ENCODE results near the gene C2orf49. TPM values are rescaled to one million over a fixed set of nuclear protein-coding genes. Genes with fewer than 3 reads are reported as not detected.

The C2orf49 gene
- total and polyA plus RNA-seq, 9 of the 15 experiments (the other 6 are each of a cell fraction or from before 2014, with no cell fraction given): 17.9 to 38.2 (median 25.6) TPM

- TF ChIP-seq, protein P1, sequence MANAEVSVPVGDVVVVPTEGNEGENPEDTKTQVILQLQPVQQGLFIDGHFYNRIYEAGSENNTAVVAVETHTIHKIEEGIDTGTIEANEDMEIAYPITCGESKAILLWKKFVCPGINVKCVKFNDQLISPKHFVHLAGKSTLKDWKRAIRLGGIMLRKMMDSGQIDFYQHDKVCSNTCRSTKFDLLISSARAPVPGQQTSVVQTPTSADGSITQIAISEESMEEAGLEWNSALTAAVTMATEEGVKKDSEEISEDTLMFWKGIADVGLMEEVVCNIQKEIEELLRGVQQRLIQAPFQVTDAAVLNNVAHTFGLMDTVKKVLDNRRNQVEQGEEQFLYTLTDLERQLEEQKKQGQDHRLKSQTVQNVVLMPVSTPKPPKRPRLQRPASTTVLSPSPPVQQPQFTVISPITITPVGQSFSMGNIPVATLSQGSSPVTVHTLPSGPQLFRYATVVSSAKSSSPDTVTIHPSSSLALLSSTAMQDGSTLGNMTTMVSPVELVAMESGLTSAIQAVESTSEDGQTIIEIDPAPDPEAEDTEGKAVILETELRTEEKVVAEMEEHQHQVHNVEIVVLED (CRISPR knock-in tag; IDR thresholded peaks at IDR 0.05): no peak
- TF ChIP-seq TAL1 (IDR thresholded peaks at IDR 0.05): no peak
- TF ChIP-seq HMGXB4 (CRISPR knock-in tag; IDR thresholded peaks at IDR 0.05): no peak
- TF ChIP-seq HMG20B (CRISPR knock-in tag; IDR thresholded peaks at IDR 0.05): no peak
- TF ChIP-seq, protein P2, sequence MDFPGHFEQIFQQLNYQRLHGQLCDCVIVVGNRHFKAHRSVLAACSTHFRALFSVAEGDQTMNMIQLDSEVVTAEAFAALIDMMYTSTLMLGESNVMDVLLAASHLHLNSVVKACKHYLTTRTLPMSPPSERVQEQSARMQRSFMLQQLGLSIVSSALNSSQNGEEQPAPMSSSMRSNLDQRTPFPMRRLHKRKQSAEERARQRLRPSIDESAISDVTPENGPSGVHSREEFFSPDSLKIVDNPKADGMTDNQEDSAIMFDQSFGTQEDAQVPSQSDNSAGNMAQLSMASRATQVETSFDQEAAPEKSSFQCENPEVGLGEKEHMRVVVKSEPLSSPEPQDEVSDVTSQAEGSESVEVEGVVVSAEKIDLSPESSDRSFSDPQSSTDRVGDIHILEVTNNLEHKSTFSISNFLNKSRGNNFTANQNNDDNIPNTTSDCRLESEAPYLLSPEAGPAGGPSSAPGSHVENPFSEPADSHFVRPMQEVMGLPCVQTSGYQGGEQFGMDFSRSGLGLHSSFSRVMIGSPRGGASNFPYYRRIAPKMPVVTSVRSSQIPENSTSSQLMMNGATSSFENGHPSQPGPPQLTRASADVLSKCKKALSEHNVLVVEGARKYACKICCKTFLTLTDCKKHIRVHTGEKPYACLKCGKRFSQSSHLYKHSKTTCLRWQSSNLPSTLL (IDR thresholded peaks at IDR 0.05): no peak
- TF ChIP-seq NONO (IDR thresholded peaks at IDR 0.05; ENCODE audit: low read depth in 2 of 2, low read length in 1 of 2): peak in 1 of 2 experiments; percentile 52; a peak in 1 of 4 replicates
- no peak for TF ChIP-seq RREB1 (CRISPR knock-in tag; IDR thresholded peaks at IDR 0.05)
- no peak for TF ChIP-seq BACH1 (tag; IDR thresholded peaks at IDR 0.05)
- no peak; the same call in 1 of the 2 replicates for TF ChIP-seq ZNF395 (CRISPR knock-in tag; IDR thresholded peaks at IDR 0.05)
- no peak for TF ChIP-seq RBM34 (IDR thresholded peaks at IDR 0.05; ENCODE audit: borderline replicate concordance, insufficient read depth, low read length)
- TF ChIP-seq ZNF263 (CRISPR knock-in tag; IDR thresholded peaks at IDR 0.05; ENCODE audit: borderline replicate concordance): peak; percentile 70; the same call in 1 of the 2 replicates
- no peak for TF ChIP-seq NFE2 (IDR thresholded peaks at IDR 0.05; ENCODE audit: low read depth)
- TF ChIP-seq MXI1 (IDR thresholded peaks at IDR 0.05; ENCODE audit: low read depth, low read length): no peak
Measured at GRCh38 chr2:105398336-105399206, 61.2 kb downstream of the C2orf49 start, which contains the start of gene FHL2 (continued).

Data from K562 (cell line).